ENCODE data around the gene DCLK2.

Gene DCLK2

DNA sequence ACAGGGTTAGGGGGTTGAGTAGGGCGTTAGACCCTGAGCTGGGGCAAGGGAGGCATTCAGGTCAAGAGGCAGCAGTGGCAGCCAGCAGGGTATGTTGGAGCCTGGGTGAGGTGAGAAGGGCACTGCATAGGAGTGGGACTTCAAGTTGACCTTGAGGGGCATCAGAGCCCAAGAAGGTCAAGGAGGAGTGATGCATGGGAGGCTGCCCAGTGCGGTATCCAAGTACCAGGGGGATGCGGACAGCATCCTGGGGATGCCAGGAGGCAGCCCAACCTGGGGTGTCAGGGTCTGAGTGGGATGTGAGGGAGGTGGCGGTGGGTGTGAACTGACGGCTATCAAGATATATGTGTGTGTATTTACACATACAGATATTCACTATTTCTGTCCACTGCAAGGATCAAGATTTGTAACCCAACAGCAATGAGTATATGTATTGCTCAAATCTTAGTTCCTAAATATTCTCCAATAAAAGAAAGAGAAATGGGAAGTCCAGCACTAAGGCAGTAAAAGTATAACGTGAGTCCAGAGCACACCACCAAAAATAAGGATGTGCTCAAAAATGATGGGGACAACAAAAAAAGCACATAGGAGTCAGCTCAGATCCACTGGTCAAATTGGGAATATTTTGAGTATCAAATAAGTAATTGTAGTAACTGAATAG is 9.8 kb upstream of the DCLK2 start:
- ChIA-PET CTCF (no interaction called here), POLR2A (no interaction called here)
- Histone ChIP-seq H3K27me3 (replicated peaks in 2 of 5; ENCODE audit: control insufficient read depth in 4 of 5, insufficient read depth in 5 of 5, low read length in 4 of 5) (no peaks in the 10 kb centered on the region), H3K27ac (ENCODE audit: insufficient read depth in 1 of 2, low read depth in 1 of 2, low read length in 2 of 2, poor library complexity in 1 of 2, severe bottlenecking in 2 of 2) (no peak overlapping the region), H3K4me3 (ENCODE audit: control insufficient read depth in 1 of 7, extremely low read depth in 1 of 7, insufficient read depth in 4 of 7, low read depth in 2 of 7, low read length in 6 of 7) (no peak overlapping the region), H3K36me3 (ENCODE audit: control insufficient read depth in 4 of 4, insufficient read depth in 4 of 4, low read length in 3 of 4) (no peaks in the 10 kb centered on the region), H3K9me3 (ENCODE audit: control extremely low read depth in 1 of 5, control insufficient read depth in 4 of 5, insufficient read depth in 2 of 5, low read depth in 1 of 5, low read length in 4 of 5) (no peaks in the 10 kb centered on the region), H3K4me1 (ENCODE audit: control extremely low read depth in 1 of 4, control insufficient read depth in 4 of 4, insufficient read depth in 4 of 4, low read length in 3 of 4) (no peaks in the 10 kb centered on the region)
- no peak for DNase-seq
- 93% methylated on average over 4 of the region's 6 CpGs for WGBS (ENCODE audit: insufficient coverage)

- Histone ChIP-seq H3K36me3 (ENCODE audit: control insufficient read depth in 4 of 4, insufficient read depth in 4 of 4, low read length in 3 of 4) (no peaks in the 10 kb centered on the region), H3K4me1 (ENCODE audit: control extremely low read depth in 1 of 4, control insufficient read depth in 4 of 4, insufficient read depth in 4 of 4, low read length in 3 of 4) (no peaks in the 10 kb centered on the region), H3K27me3 (replicated peaks in 2 of 5; ENCODE audit: control insufficient read depth in 4 of 5, insufficient read depth in 5 of 5, low read length in 4 of 5) (no peaks in the 10 kb centered on the region), H3K4me3 (ENCODE audit: control insufficient read depth in 1 of 7, extremely low read depth in 1 of 7, insufficient read depth in 4 of 7, low read depth in 2 of 7, low read length in 6 of 7) (no peak overlapping the region), H3K9me3 (ENCODE audit: control extremely low read depth in 1 of 5, control insufficient read depth in 4 of 5, insufficient read depth in 2 of 5, low read depth in 1 of 5, low read length in 4 of 5) (no peaks in the 10 kb centered on the region), H3K27ac (ENCODE audit: insufficient read depth in 1 of 2, low read depth in 1 of 2, low read length in 2 of 2, poor library complexity in 1 of 2, severe bottlenecking in 2 of 2) (no peak overlapping the region)
- ChIA-PET CTCF (no interaction called here), POLR2A (no interaction called here)
- WGBS (ENCODE audit: insufficient coverage): no CpG with 5 or more reads among the region's 1 CpG
- DNase-seq: no peak
Measured at GRCh38 chr4:150069353-150069752, 8.9 kb upstream of the DCLK2 start.

DNA sequence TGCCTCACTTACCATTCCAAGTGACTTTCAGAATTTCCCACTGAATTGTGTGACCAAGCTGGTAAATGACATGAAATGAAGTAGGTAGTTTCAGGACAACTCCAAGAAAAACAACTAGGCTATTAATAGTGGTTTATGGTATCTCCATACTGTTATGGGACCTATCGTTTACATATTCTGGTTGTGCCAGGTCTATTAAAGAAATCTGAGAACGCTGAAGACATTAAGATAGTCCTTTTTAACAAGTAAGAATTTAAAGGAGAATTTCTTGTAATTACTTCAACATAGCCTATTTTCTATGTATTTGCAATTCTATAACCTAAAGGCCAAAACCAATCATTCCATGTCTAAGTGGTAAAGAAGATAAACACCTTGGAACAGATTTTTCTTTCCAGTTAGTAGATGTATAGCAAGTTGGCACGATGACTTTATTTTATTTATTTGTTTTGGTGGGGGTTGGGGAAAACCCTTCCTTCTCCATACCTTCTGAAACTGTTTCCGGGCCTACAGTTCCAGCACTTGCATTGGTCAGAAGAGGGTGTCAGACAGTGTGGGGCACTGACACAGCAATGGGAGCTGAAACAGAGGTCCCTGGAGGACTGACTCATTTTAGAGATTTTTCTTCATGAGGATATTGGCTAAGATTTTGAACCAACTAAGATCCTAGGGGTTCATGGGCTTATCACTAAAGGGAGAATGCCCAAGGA is 7.6 kb upstream of the DCLK2 start:
- no peak for DNase-seq
- Histone ChIP-seq H3K27ac (ENCODE audit: insufficient read depth in 1 of 2, low read depth in 1 of 2, low read length in 2 of 2, poor library complexity in 1 of 2, severe bottlenecking in 2 of 2) (no peak overlapping the region), H3K4me1 (ENCODE audit: control extremely low read depth in 1 of 4, control insufficient read depth in 4 of 4, insufficient read depth in 4 of 4, low read length in 3 of 4) (no peaks in the 10 kb centered on the region), H3K9me3 (ENCODE audit: control extremely low read depth in 1 of 5, control insufficient read depth in 4 of 5, insufficient read depth in 2 of 5, low read depth in 1 of 5, low read length in 4 of 5) (no peaks in the 10 kb centered on the region), H3K4me3 (ENCODE audit: control insufficient read depth in 1 of 7, extremely low read depth in 1 of 7, insufficient read depth in 4 of 7, low read depth in 2 of 7, low read length in 6 of 7) (no peak overlapping the region), H3K27me3 (replicated peaks in 2 of 5; ENCODE audit: control insufficient read depth in 4 of 5, insufficient read depth in 5 of 5, low read length in 4 of 5) (no peaks in the 10 kb centered on the region), H3K36me3 (ENCODE audit: control insufficient read depth in 4 of 4, insufficient read depth in 4 of 4, low read length in 3 of 4) (no peaks in the 10 kb centered on the region)
- no CpG with 5 or more reads among the region's 4 CpGs for WGBS (ENCODE audit: insufficient coverage)
- ChIA-PET CTCF (no interaction called here), POLR2A (no interaction called here)

DNA sequence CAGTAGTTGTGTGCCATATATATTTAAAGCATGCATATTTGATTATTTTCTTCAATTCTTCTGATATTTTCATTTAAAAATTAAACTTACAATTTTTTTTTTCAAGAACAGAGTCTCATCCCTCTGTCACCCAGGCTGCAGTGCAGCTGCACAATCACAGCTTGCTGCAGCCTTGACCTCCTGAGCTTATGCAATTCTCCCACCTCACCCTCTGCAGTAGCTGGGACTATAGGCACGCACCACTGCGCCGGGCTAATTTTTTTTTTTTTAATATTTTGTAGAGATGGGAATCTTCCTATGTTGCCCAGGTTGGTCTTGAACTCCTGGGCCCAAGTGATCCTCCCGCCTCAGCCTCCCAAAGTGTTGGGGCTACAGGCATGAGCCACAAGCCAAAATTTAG is 5.8 kb upstream of the DCLK2 start:
- Histone ChIP-seq H3K9me3 (ENCODE audit: control extremely low read depth in 1 of 5, control insufficient read depth in 4 of 5, insufficient read depth in 2 of 5, low read depth in 1 of 5, low read length in 4 of 5) (no peaks in the 10 kb centered on the region), H3K4me3 (ENCODE audit: control insufficient read depth in 1 of 7, extremely low read depth in 1 of 7, insufficient read depth in 4 of 7, low read depth in 2 of 7, low read length in 6 of 7) (no peak overlapping the region), H3K36me3 (ENCODE audit: control insufficient read depth in 4 of 4, insufficient read depth in 4 of 4, low read length in 3 of 4) (no peaks in the 10 kb centered on the region), H3K27ac (ENCODE audit: insufficient read depth in 1 of 2, low read depth in 1 of 2, low read length in 2 of 2, poor library complexity in 1 of 2, severe bottlenecking in 2 of 2) (no peak overlapping the region), H3K27me3 (replicated peaks in 2 of 5; ENCODE audit: control insufficient read depth in 4 of 5, insufficient read depth in 5 of 5, low read length in 4 of 5) (peaks cover 0 to 3% (median 0%) of the 10 kb centered on the region in 5 experiments), H3K4me1 (ENCODE audit: control extremely low read depth in 1 of 4, control insufficient read depth in 4 of 4, insufficient read depth in 4 of 4, low read length in 3 of 4) (peaks cover 0 to under 1% (median 0%) of the 10 kb centered on the region in 4 experiments)
- CTCF ChIA-PET: interaction anchor here (0.9 kb wide), 1 partner anchor 58 kb away, joined by 3 read pairs; no protein-coding TSS in a partner anchor
- no CpG with 5 or more reads among the region's 4 CpGs for WGBS (ENCODE audit: insufficient coverage)
- POLR2A ChIA-PET: interaction anchor here (0.6 kb wide), 1 partner anchor 58 kb away, joined by 3 read pairs; no protein-coding TSS in a partner anchor
- no peak for DNase-seq

DNA sequence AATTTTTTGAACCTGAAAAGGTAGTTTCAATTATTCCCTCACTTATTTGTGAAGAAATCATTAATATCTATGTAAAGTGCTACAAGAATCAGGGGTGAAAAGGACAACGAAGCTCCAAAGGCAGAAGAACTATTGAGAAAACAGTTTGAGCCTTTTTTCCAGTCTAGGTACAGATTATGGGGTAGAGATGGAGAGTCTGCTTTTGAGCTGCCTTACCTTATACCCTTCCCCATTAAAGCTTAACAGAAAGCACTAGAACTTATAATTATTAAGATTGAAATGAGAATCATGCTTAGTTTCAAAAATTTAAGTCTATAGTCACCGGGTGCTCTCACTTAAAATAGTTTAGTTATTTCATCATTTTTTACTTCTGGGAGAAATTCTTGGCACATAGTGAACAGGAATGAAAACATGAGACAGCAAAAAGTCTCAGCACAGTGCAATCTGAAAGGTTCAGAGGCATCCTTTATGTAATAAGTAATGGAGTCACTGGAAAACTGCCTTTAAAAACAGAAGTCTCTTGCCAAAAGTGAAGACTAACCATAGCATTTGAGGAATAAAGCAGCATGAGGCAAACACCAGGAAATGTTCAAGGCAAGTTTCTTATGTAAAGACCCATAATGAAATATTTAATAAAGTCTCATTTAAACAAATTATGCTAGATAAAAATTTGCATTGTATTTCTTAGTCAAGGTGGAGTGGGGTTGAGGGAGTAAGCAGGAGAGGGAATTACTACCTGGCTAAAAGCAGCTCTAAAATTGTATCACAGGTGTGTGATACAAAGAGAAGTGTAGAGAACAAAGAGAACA is 5.1 kb upstream of the DCLK2 start:
- CTCF ChIA-PET: interaction anchor here (0.9 kb wide), 1 partner anchor 58 kb away, joined by 3 read pairs; no protein-coding TSS in a partner anchor
- H3K4me3 ChIP-seq (ENCODE audit: control insufficient read depth in 1 of 7, extremely low read depth in 1 of 7, insufficient read depth in 4 of 7, low read depth in 2 of 7, low read length in 6 of 7): no peak overlapping the region
- POLR2A ChIA-PET: no interaction called here
- peaks cover 0 to 5% (median 2%) of the 10 kb centered on the region in 4 experiments for H3K4me1 ChIP-seq (ENCODE audit: control extremely low read depth in 1 of 4, control insufficient read depth in 4 of 4, insufficient read depth in 4 of 4, low read length in 3 of 4)
- no peaks in the 10 kb centered on the region for H3K36me3 ChIP-seq (ENCODE audit: control insufficient read depth in 4 of 4, insufficient read depth in 4 of 4, low read length in 3 of 4)
- no CpG with 5 or more reads among the region's 2 CpGs for WGBS (ENCODE audit: insufficient coverage)
- H3K9me3 ChIP-seq (ENCODE audit: control extremely low read depth in 1 of 5, control insufficient read depth in 4 of 5, insufficient read depth in 2 of 5, low read depth in 1 of 5, low read length in 4 of 5): no peaks in the 10 kb centered on the region
- no peak overlapping the region for H3K27ac ChIP-seq (ENCODE audit: insufficient read depth in 1 of 2, low read depth in 1 of 2, low read length in 2 of 2, poor library complexity in 1 of 2, severe bottlenecking in 2 of 2)
- H3K27me3 ChIP-seq (replicated peaks in 2 of 5; ENCODE audit: control insufficient read depth in 4 of 5, insufficient read depth in 5 of 5, low read length in 4 of 5): peaks cover 0 to 5% (median 0%) of the 10 kb centered on the region in 5 experiments
- DNase-seq: no peak

DNA sequence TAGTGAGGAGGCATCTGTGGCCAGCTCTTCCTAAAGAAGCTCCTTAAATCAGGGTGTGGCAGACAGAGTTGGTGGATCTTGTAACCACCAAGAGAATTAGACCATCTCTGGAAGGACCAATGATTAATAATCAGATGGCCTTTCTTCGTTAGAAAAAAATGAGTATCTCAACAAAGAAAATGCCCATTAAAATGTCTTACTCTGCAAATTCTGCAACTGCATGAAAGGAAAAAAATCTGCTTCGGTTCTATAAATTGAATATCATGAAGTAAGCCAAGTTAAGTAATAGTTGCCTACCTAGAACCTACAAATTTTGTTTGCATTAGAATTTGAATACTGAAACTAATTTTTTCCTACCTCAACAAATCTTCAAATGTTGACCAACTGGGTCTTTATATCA is 4.2 kb upstream of the DCLK2 start:
- Histone ChIP-seq H3K4me3 (ENCODE audit: control insufficient read depth in 1 of 7, extremely low read depth in 1 of 7, insufficient read depth in 4 of 7, low read depth in 2 of 7, low read length in 6 of 7) (no peak overlapping the region), H3K9me3 (ENCODE audit: control extremely low read depth in 1 of 5, control insufficient read depth in 4 of 5, insufficient read depth in 2 of 5, low read depth in 1 of 5, low read length in 4 of 5) (no peaks in the 10 kb centered on the region), H3K36me3 (ENCODE audit: control insufficient read depth in 4 of 4, insufficient read depth in 4 of 4, low read length in 3 of 4) (no peaks in the 10 kb centered on the region), H3K27me3 (replicated peaks in 2 of 5; ENCODE audit: control insufficient read depth in 4 of 5, insufficient read depth in 5 of 5, low read length in 4 of 5) (peaks cover 0 to 5% (median 0%) of the 10 kb centered on the region in 5 experiments), H3K4me1 (ENCODE audit: control extremely low read depth in 1 of 4, control insufficient read depth in 4 of 4, insufficient read depth in 4 of 4, low read length in 3 of 4) (peaks cover 0 to 11% (median 7%) of the 10 kb centered on the region in 4 experiments), H3K27ac (ENCODE audit: insufficient read depth in 1 of 2, low read depth in 1 of 2, low read length in 2 of 2, poor library complexity in 1 of 2, severe bottlenecking in 2 of 2) (no peak overlapping the region)
- ChIA-PET POLR2A (no interaction called here), CTCF (no interaction called here)
- DNase-seq: no peak
- WGBS (ENCODE audit: insufficient coverage): 100% methylated on average over 1 of the region's 2 CpGs

Data from common myeloid progenitor, CD34-positive (primary cell).